T-helper 9 cell (primary cell): ENCODE data around the gene RNF26.

Experiments used
- DNase-seq: peaks from one replicate; pipeline ENCODE4 v3.0.0-alpha.2; 2020
- total RNA-seq, 2 donors: gene quantifications; one replicate each; lab custom pipeline; 2026; lab: John Stamatoyannopoulos, UW

RNF26 gene
- 9.4 to 15.5 reads per million in 2 donors for total RNA-seq

DNA sequence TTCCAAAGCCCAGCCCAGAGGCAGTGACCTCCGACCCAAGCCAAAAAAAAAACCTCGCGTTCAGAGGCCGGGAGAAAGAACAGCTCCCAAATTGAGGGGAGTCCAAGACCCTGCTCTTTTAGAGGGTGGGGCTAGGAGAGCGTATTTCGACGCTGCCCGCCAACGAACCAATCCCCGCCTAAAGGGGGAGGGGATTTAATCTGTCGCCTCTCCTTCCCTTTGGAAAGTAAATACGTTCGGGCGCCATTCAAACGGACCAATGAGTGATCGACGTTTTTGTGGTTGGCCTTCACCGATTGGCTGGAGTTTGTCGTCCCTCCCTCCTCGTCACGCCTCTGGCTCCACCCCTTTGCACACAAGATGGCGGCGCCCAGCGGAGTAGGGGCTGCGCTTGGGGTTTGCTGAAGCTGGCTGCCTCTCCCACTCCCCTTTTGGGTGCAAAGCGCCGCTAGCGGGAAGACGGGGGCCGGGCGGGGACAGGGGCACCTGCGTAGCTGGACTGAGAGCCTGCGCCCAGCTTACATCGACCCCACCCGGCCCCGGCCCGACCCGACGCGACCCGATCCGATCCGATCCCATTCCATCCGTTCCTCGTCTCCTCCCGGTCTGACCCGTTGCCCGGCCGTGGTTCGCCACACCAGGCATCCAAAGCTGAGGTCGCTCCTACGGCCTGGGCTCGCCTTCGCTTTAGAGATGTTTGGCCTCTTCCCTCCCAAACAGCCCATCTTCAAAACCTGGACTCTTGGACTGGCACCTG lies at the start of gene RNF26:
TSS of gene RNF26 (plus strand) at position 354 of the 757 bp plus-strand sequence. CDS start 596 bp downstream, outside the sequence.
- DNase-seq = peak; percentile 90

DNA sequence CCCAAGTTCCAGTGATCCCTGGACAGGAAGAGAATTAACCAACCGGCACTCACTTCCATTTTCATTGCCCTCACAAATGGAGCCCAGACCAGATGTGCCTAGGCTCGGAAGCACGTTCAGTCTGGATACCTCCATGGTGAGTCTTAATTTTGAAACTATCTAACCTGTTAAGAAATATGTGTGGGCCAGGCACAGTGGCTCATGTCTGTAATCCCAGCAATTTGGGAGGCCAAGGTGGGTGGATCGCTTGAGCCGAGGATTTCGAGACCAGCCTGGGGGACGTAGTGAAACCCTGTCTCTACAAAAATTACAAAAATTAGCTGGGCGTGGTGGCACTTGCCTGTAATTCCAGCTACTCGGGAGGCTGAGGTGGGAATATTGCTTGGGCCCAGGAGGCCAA lies 48.9 kb upstream of the RNF26 start:
- DNase-seq = no peak

DNA sequence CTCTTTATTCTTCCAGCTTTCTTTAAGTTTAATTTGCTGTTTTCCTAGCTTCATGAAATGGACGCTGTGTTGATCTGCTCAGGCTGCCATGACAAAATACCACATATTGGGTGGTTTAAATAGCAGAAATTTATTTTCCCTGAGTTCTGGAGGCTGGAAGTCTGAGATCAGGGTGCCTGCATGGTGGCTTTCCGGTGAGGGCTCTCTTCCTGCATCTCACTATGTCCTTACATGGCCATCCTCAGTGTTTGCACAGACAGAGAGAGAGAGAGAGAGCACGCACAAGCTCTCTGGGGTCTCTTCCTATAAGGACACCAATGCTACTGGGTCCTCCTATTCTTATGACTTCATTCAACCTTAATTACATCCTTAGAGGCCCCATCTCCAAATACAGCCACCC lies 46.1 kb upstream of the RNF26 start:
- no peak for DNase-seq

- no peak for DNase-seq
These were observed 43.3 kb upstream of the RNF26 start for GRCh38 chr11:119290894-119291497.

DNA sequence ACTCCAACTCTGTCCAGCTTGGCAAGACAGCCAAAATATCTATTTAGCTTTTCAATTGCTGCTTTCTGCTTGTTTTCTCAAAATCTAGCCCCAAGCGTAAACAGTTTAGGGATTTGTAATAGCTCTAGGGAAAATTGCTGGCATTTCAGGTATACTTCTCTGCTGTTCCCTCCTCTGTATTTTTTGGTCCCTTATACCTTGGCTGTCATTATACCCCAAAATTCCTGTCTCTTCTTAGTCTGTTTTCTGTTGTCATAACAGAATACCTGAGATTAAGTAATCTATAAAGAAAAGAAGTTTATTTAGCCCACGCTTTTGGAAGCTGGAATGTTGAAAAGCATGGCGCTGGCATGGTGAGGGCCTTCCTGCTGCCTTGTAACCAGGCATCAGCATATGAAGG lies 40.9 kb upstream of the RNF26 start:
- DNase-seq = no peak

GRCh38 chr11:119295178-119295577 lies 39.1 kb upstream of the RNF26 start:
- DNase-seq = no peak

GRCh38 chr11:119297938-119298337 lies 36.4 kb upstream of the RNF26 start:
- no peak for DNase-seq

DNA sequence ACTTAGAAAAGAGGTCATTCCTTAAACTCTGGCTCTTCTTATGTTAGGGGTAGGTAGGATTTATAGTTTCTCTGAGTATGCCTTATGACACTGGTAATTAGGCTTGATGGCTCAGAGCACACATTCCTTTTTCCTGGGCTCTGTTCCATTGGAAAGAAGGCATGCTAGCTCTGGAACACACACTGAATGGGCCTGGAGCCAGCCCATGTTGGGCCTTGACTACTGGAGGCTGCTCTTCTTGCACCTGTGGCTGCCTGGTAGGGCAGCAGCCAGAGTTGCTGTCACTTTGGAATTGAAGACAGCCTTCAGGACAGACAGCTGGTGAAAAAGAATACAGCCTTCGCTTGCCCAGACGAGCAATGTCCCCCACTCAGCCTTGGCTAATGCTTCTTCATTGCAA lies 35.6 kb upstream of the RNF26 start:
- no peak for DNase-seq

GRCh38 chr11:119299416-119299815 lies 34.9 kb upstream of the RNF26 start:
- no peak for DNase-seq

GRCh38 chr11:119300198-119300964 lies 33.9 kb upstream of the RNF26 start:
- no peak for DNase-seq

- no peak for DNase-seq
These were observed 31.1 kb upstream of the RNF26 start for GRCh38 chr11:119303227-119303718.

- no peak for DNase-seq
These were observed 28.6 kb upstream of the RNF26 start for GRCh38 chr11:119305556-119306372.

GRCh38 chr11:119306373-119306890 lies 27.9 kb upstream of the RNF26 start:
- DNase-seq = no peak

DNA sequence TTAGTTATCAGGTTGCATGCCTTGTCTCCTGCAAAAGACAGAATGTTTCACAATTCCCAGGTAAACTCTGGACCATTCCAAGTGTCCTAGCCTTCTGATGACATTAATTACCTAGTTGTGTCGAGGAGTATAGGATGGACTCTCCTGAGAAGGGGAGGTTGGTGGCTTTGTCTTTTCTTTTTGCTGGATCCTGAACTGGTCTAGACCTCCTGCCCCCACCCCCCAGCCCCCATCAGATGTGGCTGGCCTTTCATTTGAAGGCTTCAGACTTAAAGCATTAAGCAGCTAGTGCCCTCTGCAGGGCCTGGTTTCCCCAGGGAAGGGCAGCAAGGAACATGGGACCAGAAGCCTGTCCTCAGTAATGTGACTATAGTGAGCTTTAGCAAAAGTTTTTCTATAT lies 27.1 kb upstream of the RNF26 start:
- no peak for DNase-seq

GRCh38 chr11:119307974-119308373 lies 26.4 kb upstream of the RNF26 start:
- DNase-seq = no peak

DNA sequence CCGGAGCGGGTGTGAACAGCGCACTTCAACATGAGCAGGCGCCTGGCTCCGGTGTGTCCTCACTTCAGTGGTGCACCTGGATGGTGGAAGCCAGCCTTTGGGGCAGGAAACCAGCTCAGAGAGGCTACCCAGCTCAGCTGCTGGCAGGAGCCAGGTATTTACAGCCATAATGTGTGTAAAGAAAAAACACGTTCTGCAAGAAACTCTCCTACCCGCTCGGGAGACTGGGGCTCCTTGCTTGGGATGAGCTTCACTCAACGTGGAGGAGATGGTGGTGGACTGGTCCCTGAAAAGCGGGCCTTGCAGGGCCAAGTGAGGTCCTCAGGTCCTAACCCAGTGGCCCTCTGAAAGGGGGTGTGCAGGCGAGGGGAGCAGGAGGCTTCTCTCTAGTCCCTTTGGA lies 24.9 kb upstream of the RNF26 start:
- DNase-seq = no peak

DNA sequence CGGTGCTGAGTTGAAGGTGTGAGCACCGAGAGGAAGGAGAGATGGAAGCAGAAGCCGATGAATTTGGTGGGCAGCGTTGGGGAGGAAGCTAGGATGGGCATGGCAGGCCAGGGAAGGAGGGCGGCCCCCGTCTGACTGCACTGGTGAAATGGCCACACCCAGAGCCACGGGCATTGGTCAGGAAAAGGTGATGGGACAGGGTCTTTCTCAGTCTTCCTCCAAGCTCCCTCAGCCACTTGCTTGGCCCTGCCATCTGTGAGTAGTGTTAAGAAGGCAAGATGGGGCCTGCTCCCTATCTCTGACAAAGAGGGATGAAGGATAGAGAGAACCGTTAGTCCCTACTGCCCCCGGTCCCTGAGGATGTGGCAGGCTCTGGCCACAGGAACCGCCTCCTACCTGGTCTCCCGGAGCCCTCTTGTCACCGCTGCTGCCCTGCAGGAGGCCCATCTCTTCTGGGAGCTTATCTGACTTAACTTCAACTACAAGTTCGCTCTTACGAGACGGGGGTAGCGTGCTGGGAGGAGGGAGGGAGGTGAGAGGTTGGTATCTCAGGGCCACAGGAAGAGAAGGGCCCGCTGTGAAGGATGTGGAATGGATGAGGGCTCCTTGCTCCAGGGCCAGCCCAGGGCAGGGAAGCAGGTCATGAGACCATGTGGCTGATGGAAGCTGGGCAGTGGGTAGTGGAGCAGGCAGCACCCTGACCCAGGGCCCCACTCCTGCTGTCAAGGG lies 24.2 kb upstream of the RNF26 start:
- DNase-seq = no peak

DNA sequence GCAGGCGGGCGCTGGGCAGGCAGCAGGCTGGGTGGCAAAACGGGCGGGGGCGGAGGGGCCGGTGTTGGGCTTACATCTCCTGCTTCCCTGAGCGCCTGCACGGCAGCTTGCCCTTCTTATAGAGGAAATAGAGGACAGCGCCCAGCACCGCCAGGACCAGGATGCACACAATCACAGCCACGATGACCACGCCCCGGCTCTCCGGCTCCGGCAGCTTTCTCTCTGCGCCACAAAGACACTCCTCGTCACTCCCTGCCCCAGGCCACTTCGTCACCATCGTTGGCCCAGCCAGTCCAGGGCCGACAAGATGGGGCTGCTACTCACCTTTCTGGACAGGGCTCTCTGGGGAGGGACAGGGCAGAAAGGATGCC lies 23.7 kb upstream of the RNF26 start:
- no peak for DNase-seq

DNA sequence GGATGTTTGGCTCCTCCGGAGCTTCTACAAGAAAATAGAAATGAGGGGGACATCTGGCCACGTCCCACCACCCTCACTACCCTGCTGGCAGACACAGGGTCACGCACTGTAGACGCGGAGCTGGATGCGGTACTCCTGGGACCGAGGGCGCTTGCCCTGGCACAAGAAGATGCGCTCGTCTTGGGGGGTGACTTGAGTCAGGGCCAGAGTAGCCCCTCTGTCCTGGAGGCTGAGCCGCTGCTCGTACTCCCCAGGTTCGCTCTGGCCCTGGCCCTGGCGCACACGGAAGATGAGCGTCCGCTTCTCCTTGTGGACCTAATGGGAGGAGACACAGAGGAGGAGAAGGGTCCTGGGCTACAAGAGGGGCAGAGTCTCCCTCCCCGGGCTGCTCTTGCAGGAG lies 19.6 kb upstream of the RNF26 start:
- no peak for DNase-seq

DNA sequence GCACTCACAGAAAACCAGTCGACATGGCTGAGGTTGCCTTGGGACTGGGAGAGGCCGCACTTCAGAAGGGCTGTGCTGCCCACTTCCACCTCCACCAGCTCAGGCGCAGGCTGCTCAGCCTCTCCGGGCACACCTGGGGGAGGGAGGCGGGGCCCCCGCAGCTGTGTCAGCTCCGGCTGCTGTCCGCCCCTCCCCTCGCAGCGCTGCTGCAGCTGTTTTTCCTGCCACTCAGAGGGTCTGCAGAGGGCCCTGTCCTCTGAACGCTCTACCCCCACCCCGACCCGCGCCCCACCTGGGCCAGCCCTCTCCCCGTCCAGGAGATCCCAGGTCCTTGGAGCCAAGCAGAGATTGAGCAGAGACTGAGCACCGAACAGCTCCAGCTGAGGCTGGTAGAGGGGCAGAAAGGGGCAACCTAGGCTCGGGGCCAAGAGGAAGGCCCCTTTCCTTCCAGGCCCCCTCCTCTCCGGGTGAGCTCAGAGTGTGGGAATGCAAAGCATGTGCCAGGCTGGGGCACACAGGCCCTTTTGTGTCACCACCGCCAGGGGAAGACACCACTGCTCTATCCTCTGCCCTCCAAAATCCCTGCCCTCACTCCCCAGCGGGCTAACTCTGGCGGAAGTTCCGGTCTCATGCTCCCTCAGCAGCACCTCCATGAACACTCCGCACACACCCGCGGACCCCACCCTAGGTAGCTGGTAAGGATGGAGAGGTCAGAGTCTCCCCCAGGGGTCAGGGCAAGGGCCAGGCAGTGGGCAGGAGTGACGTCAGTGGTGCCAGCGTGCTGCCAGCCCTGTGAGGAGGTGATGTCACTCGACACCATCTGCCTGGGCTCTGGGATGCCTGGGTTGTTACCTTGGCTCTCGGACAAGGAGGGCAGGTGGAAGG lies 19.0 kb upstream of the RNF26 start:
- DNase-seq = peak; percentile 38
